ENCODE data around the gene IKZF3. TPM values are rescaled to one million over a fixed set of nuclear protein-coding genes. Genes with fewer than 3 reads are reported as not detected.
"Not testable (repeated sequence)": the region's sequence is repeated elsewhere in the genome, so short reads cannot be mapped to it uniquely, and the experiment has no call there.

The IKZF3 gene
- total RNA-seq, 2 experiments from 2014 or later, result 33.1 to 39.8 TPM

GRCh38 chr17:39767147-39767546 lies 97.0 kb downstream of the IKZF3 start:
- Mint-ChIP-seq H3K27me3 (no peaks in the 10 kb centered on the region), H3K36me3 (ENCODE audit: low read depth) (peaks cover 75% of the 10 kb centered on the region), H3K27ac (peak overlapping the region; percentile 21), H3K9me3 (peaks cover 4% of the 10 kb centered on the region), H3K4me3 (no peak overlapping the region), H3K4me1 (peaks cover 69% of the 10 kb centered on the region)
- POLR2A ChIA-PET, result no interaction called here
- CTCF ChIA-PET, result interaction anchor here (1.1 kb wide), 1 partner anchor 8 kb away, joined by 5 read pairs; no protein-coding TSS in a partner anchor
- DNase-seq, result no peak

GRCh38 chr17:39765766-39766165 lies 98.3 kb downstream of the IKZF3 start:
- peaks cover 61% of the 10 kb centered on the region for H3K4me1 Mint-ChIP-seq
- CTCF ChIA-PET, result interaction anchor here (1.0 to 1.6 kb wide), 3 partner anchors 11 to 133 kb away, joined by 3 to 4 read pairs (median 3); no protein-coding TSS in a partner anchor
- H3K4me3 Mint-ChIP-seq, result no peak overlapping the region
- DNase-seq, result no peak
- peaks cover 71% of the 10 kb centered on the region for H3K36me3 Mint-ChIP-seq (ENCODE audit: low read depth)
- peaks cover 4% of the 10 kb centered on the region for H3K9me3 Mint-ChIP-seq
- H3K27me3 Mint-ChIP-seq, result no peaks in the 10 kb centered on the region
- POLR2A ChIA-PET, result no interaction called here
- H3K27ac Mint-ChIP-seq, result no peak overlapping the region

- no peak overlapping the region for H3K27ac Mint-ChIP-seq
- CTCF ChIA-PET, result interaction anchor here (0.8 to 1.6 kb wide), 6 partner anchors 10 to 143 kb away, joined by 3 to 4 read pairs (median 4); no protein-coding TSS in a partner anchor
- POLR2A ChIA-PET, result no interaction called here
- H3K27me3 Mint-ChIP-seq, result no peaks in the 10 kb centered on the region
- peaks cover 57% of the 10 kb centered on the region for H3K4me1 Mint-ChIP-seq
- peaks cover 4% of the 10 kb centered on the region for H3K9me3 Mint-ChIP-seq
- no peak overlapping the region for H3K4me3 Mint-ChIP-seq
- DNase-seq, result no peak
- H3K36me3 Mint-ChIP-seq (ENCODE audit: low read depth), result peaks cover 71% of the 10 kb centered on the region
Measured at GRCh38 chr17:39765175-39765574, 98.9 kb downstream of the IKZF3 start.

GRCh38 chr17:39764171-39764570 lies 99.9 kb downstream of the IKZF3 start:
- H3K9me3 Mint-ChIP-seq, result not testable (repeated sequence)

GRCh38 chr17:39763051-39763820 lies 100.9 kb downstream of the IKZF3 start:
- H3K27ac Mint-ChIP-seq, result no peak overlapping the region
- peaks cover 66% of the 10 kb centered on the region for H3K36me3 Mint-ChIP-seq (ENCODE audit: low read depth)
- POLR2A ChIA-PET, result no interaction called here
- CTCF ChIA-PET, result interaction anchor here (1.4 kb wide), 2 partner anchors 17 to 142 kb away, joined by 3 read pairs; no protein-coding TSS in a partner anchor
- no peaks in the 10 kb centered on the region for H3K27me3 Mint-ChIP-seq
- no peak overlapping the region for H3K4me3 Mint-ChIP-seq
- DNase-seq, result no peak
- peaks cover 4% of the 10 kb centered on the region for H3K9me3 Mint-ChIP-seq
- peaks cover 56% of the 10 kb centered on the region for H3K4me1 Mint-ChIP-seq

More at GRCh38 chr17:39764171-39764570, 99.9 kb downstream of the IKZF3 start:
- peaks cover 70% of the 10 kb centered on the region for H3K36me3 Mint-ChIP-seq (ENCODE audit: low read depth)
- POLR2A ChIA-PET, H3K27ac Mint-ChIP-seq, DNase-seq, H3K4me3 Mint-ChIP-seq, H3K27me3 Mint-ChIP-seq: not testable (repeated sequence)
- CTCF ChIA-PET, result interaction anchor here (1.0 to 1.6 kb wide), 6 partner anchors 16 to 143 kb away, joined by 3 to 4 read pairs (median 3); no protein-coding TSS in a partner anchor
- H3K4me1 Mint-ChIP-seq, result peaks cover 54% of the 10 kb centered on the region

- peaks cover 56% of the 10 kb centered on the region for H3K36me3 Mint-ChIP-seq (ENCODE audit: low read depth)
- no peak overlapping the region for H3K27ac Mint-ChIP-seq
- POLR2A ChIA-PET, result no interaction called here
- H3K4me3 Mint-ChIP-seq, result no peak overlapping the region
- no peak for DNase-seq
- H3K9me3 Mint-ChIP-seq, result peaks cover 4% of the 10 kb centered on the region
- H3K4me1 Mint-ChIP-seq, result peaks cover 59% of the 10 kb centered on the region
- no peaks in the 10 kb centered on the region for H3K27me3 Mint-ChIP-seq
- CTCF ChIA-PET, result interaction anchor here (1.0 kb wide), 1 partner anchor 51 kb away, joined by 4 read pairs; no protein-coding TSS in a partner anchor
Measured at GRCh38 chr17:39761861-39762496, 102.1 kb downstream of the IKZF3 start.

- ChIA-PET CTCF (interaction anchor here (0.6 to 2.0 kb wide), 5 partner anchors 9 to 459 kb away, joined by 3 to 6 read pairs (median 4); partner anchors contain the start of gene MIEN1), POLR2A (interaction anchor here (0.6 kb wide), 1 partner anchor 16 kb away, joined by 4 read pairs; no protein-coding TSS in a partner anchor)
- no peak overlapping the region for H3K4me3 Mint-ChIP-seq
- no peak for DNase-seq
- H3K27me3 Mint-ChIP-seq, result no peaks in the 10 kb centered on the region
- no peak overlapping the region for H3K27ac Mint-ChIP-seq
- peaks cover 68% of the 10 kb centered on the region for H3K4me1 Mint-ChIP-seq
- H3K36me3 Mint-ChIP-seq (ENCODE audit: low read depth), result peaks cover 30% of the 10 kb centered on the region
- no peaks in the 10 kb centered on the region for H3K9me3 Mint-ChIP-seq
Measured at GRCh38 chr17:39759204-39759603, 104.9 kb downstream of the IKZF3 start.

GRCh38 chr17:39757931-39758873 lies 105.9 kb downstream of the IKZF3 start:
- H3K27me3 Mint-ChIP-seq, result no peaks in the 10 kb centered on the region
- peaks cover 70% of the 10 kb centered on the region for H3K4me1 Mint-ChIP-seq
- no peak overlapping the region for H3K4me3 Mint-ChIP-seq
- peak overlapping the region; percentile 58 for H3K27ac Mint-ChIP-seq
- ChIA-PET POLR2A (interaction anchor here (0.5 to 0.6 kb wide), 2 partner anchors 17 to 99 kb away, joined by 3 to 5 read pairs; no protein-coding TSS in a partner anchor), CTCF (interaction anchor here (0.6 to 1.3 kb wide), 6 partner anchors 22 to 607 kb away, joined by 3 to 10 read pairs (median 4); partner anchors contain the start of gene MIEN1)
- peaks cover 26% of the 10 kb centered on the region for H3K36me3 Mint-ChIP-seq (ENCODE audit: low read depth)
- DNase-seq, result peak; percentile 46
- no peaks in the 10 kb centered on the region for H3K9me3 Mint-ChIP-seq

- Mint-ChIP-seq H3K27ac (peak overlapping the region; percentile 74), H3K9me3 (no peaks in the 10 kb centered on the region), H3K4me1 (peaks cover 70% of the 10 kb centered on the region), H3K36me3 (ENCODE audit: low read depth) (peaks cover 20% of the 10 kb centered on the region), H3K27me3 (no peaks in the 10 kb centered on the region), H3K4me3 (no peak overlapping the region)
- DNase-seq, result no peak
- POLR2A ChIA-PET, result no interaction called here
- CTCF ChIA-PET, result interaction anchor here (2.3 kb wide), 1 partner anchor 135 kb away, joined by 12 read pairs; no protein-coding TSS in a partner anchor
Measured at GRCh38 chr17:39757176-39757662, 106.9 kb downstream of the IKZF3 start.

- Mint-ChIP-seq H3K36me3 (ENCODE audit: low read depth) (peaks cover 16% of the 10 kb centered on the region), H3K27me3 (no peaks in the 10 kb centered on the region), H3K27ac (peak overlapping the region; percentile 94), H3K9me3 (no peaks in the 10 kb centered on the region), H3K4me3 (no peak overlapping the region), H3K4me1 (peaks cover 72% of the 10 kb centered on the region)
- ChIA-PET POLR2A (interaction anchor here (0.6 kb wide), 1 partner anchor 146 kb away, joined by 4 read pairs; no protein-coding TSS in a partner anchor), CTCF (interaction anchor here (0.8 to 2.6 kb wide), 4 partner anchors 12 to 201 kb away, joined by 3 to 17 read pairs (median 10); partner anchors contain the start of gene MIEN1)
- no peak for DNase-seq
Measured at GRCh38 chr17:39756380-39757079, 107.6 kb downstream of the IKZF3 start.
